ENCODE results near the gene SS18L1.

Gene SS18L1

GRCh38 chr20:62165762-62166399, 22.3 kb downstream of the SS18L1 start:
- Histone ChIP-seq H4K20me1 (ENCODE audit: insufficient read depth, low read length, poor library complexity, severe bottlenecking) (no peaks in the 10 kb centered on the region), H3K9me2 (replicated peaks; ENCODE audit: low read depth, low read length) (no peaks in the 10 kb centered on the region), H3F3A (ENCODE audit: low read depth) (no peaks in the 10 kb centered on the region), H3K4me2 (ENCODE audit: low read depth, low read length, poor library complexity, severe bottlenecking) (no peak overlapping the region), H3K4me1 (ENCODE audit: insufficient read depth, low read length, poor library complexity, severe bottlenecking) (no peaks in the 10 kb centered on the region), H3K9me3 (ENCODE audit: insufficient read depth, low read depth, low read length) (no peaks in the 10 kb centered on the region), H3K36me3 (ENCODE audit: insufficient read depth, low read length) (peaks cover 70% of the 10 kb centered on the region; the same call in 1 of the 2 replicates), H3K27me3 (ENCODE audit: insufficient read depth, low read length, poor library complexity, severe bottlenecking) (no peaks in the 10 kb centered on the region), H3K4me3 (ENCODE audit: low read length, poor library complexity, severe bottlenecking) (no peak overlapping the region), H2AFZ (ENCODE audit: low read length) (no peak overlapping the region), H3K79me2 (ENCODE audit: insufficient read depth, low read length) (no peaks in the 10 kb centered on the region), H3K9ac (ENCODE audit: low read depth, low read length, poor library complexity, severe bottlenecking) (no peak overlapping the region)
- TF ChIP-seq EZH2phosphoT487 (IDR thresholded peaks at IDR 0.05; ENCODE audit: borderline replicate concordance) (no peak), CTCF (conservative IDR thresholded peaks at IDR 0.05; ENCODE audit: low read length) (no peak)

GRCh38 chr20:62167474-62167873, 23.9 kb downstream of the SS18L1 start:
- no peaks in the 10 kb centered on the region for H3K9me3 ChIP-seq (ENCODE audit: insufficient read depth, low read depth, low read length)
- no peaks in the 10 kb centered on the region for H3K27me3 ChIP-seq (ENCODE audit: insufficient read depth, low read length, poor library complexity, severe bottlenecking)
- H3K9me2 ChIP-seq (replicated peaks; ENCODE audit: low read depth, low read length), result no peaks in the 10 kb centered on the region
- H3K9ac ChIP-seq (ENCODE audit: low read depth, low read length, poor library complexity, severe bottlenecking), result no peak overlapping the region
- H3K4me2 ChIP-seq (ENCODE audit: low read depth, low read length, poor library complexity, severe bottlenecking), result no peak overlapping the region
- peaks cover 56% of the 10 kb centered on the region; the same call in 1 of the 2 replicates for H3K36me3 ChIP-seq (ENCODE audit: insufficient read depth, low read length)
- no peaks in the 10 kb centered on the region for H4K20me1 ChIP-seq (ENCODE audit: insufficient read depth, low read length, poor library complexity, severe bottlenecking)
- H3F3A ChIP-seq (ENCODE audit: low read depth), result no peaks in the 10 kb centered on the region
- H3K4me1 ChIP-seq (ENCODE audit: insufficient read depth, low read length, poor library complexity, severe bottlenecking), result no peaks in the 10 kb centered on the region
- H3K79me2 ChIP-seq (ENCODE audit: insufficient read depth, low read length), result no peaks in the 10 kb centered on the region
- no peak overlapping the region for H2AFZ ChIP-seq (ENCODE audit: low read length)
- H3K4me3 ChIP-seq (ENCODE audit: low read length, poor library complexity, severe bottlenecking), result no peak overlapping the region
- TF ChIP-seq EZH2phosphoT487 (IDR thresholded peaks at IDR 0.05; ENCODE audit: borderline replicate concordance) (no peak), CTCF (conservative IDR thresholded peaks at IDR 0.05; ENCODE audit: low read length) (no peak)

GRCh38 chr20:62168061-62168460, 24.5 kb downstream of the SS18L1 start:
- Histone ChIP-seq H3K9me3 (ENCODE audit: insufficient read depth, low read depth, low read length) (no peaks in the 10 kb centered on the region), H3K79me2 (ENCODE audit: insufficient read depth, low read length) (no peaks in the 10 kb centered on the region), H3F3A (ENCODE audit: low read depth) (no peaks in the 10 kb centered on the region), H3K9me2 (replicated peaks; ENCODE audit: low read depth, low read length) (no peaks in the 10 kb centered on the region), H2AFZ (ENCODE audit: low read length) (no peak overlapping the region), H3K9ac (ENCODE audit: low read depth, low read length, poor library complexity, severe bottlenecking) (no peak overlapping the region), H4K20me1 (ENCODE audit: insufficient read depth, low read length, poor library complexity, severe bottlenecking) (no peaks in the 10 kb centered on the region), H3K4me3 (ENCODE audit: low read length, poor library complexity, severe bottlenecking) (no peak overlapping the region), H3K4me1 (ENCODE audit: insufficient read depth, low read length, poor library complexity, severe bottlenecking) (no peaks in the 10 kb centered on the region), H3K36me3 (ENCODE audit: insufficient read depth, low read length) (peaks cover 50% of the 10 kb centered on the region; the same call in 1 of the 2 replicates), H3K4me2 (ENCODE audit: low read depth, low read length, poor library complexity, severe bottlenecking) (no peak overlapping the region), H3K27me3 (ENCODE audit: insufficient read depth, low read length, poor library complexity, severe bottlenecking) (no peaks in the 10 kb centered on the region)
- TF ChIP-seq CTCF (conservative IDR thresholded peaks at IDR 0.05; ENCODE audit: low read length), result no peak
- TF ChIP-seq EZH2phosphoT487 (IDR thresholded peaks at IDR 0.05; ENCODE audit: borderline replicate concordance), result no peak
